ENCODE data around the gene CLVS2. TPM values are rescaled to one million over a fixed set of nuclear protein-coding genes. Genes with fewer than 3 reads are reported as not detected.

CLVS2 gene
- total RNA-seq, 1 donor from 2014 or later = 0.03 TPM

GRCh38 chr6:123042401-123042800, 46.4 kb downstream of the CLVS2 start:
- DNase-seq (no peak), ATAC-seq (no peak)
- TF ChIP-seq CTCF (IDR thresholded peaks at IDR 0.05) = no peak
- H3K4me3 ChIP-seq = no peak overlapping the region
- no peaks in the 10 kb centered on the region for H3K27me3 ChIP-seq (ENCODE audit: low read depth)
- H3K9me3 ChIP-seq = no peaks in the 10 kb centered on the region
- intact Hi-C loops (cut with DNase I) = no loop called here
- H3K36me3 ChIP-seq = no peaks in the 10 kb centered on the region
- H3K27ac ChIP-seq = no peak overlapping the region
- H3K4me1 ChIP-seq = no peaks in the 10 kb centered on the region

DNA sequence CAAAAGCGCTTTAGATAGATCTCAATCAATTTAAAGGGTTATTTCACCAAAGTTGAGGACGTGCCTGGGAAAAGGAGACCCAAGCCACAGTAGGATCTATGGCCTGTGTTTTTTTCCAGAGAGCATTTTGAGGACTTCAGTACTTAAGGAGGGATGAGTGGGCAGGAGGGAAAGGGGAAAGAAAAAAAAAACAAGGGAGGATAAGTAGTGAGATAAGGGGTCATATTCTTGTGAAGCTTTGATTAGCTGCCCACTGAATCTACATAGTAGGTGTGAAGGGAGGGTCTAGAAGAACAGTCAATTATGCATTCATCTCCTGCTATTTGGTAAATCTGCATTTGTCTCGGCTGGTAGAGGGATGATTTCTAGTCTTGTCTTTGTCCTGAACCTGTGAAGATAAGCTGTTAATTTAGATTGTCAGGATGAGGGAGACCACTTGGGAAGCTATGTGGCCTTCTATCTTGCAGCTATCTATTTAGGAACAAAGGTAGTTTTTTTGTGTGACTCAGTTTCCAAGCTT, 48.4 kb downstream of the CLVS2 start:
- Histone ChIP-seq H3K27me3 (ENCODE audit: low read depth) (no peaks in the 10 kb centered on the region), H3K4me1 (no peaks in the 10 kb centered on the region), H3K9me3 (no peaks in the 10 kb centered on the region), H3K27ac (no peak overlapping the region), H3K4me3 (no peak overlapping the region), H3K36me3 (no peaks in the 10 kb centered on the region)
- DNase-seq (no peak), ATAC-seq (no peak)
- intact Hi-C loops (cut with DNase I) = no loop called here
- no peak for TF ChIP-seq CTCF (IDR thresholded peaks at IDR 0.05)

GRCh38 chr6:123053602-123054225, 57.7 kb downstream of the CLVS2 start:
- intact Hi-C loops (cut with DNase I) = no loop called here
- Histone ChIP-seq H3K9me3 (no peaks in the 10 kb centered on the region), H3K27ac (no peak overlapping the region), H3K4me1 (no peaks in the 10 kb centered on the region), H3K36me3 (no peaks in the 10 kb centered on the region), H3K4me3 (no peak overlapping the region), H3K27me3 (ENCODE audit: low read depth) (no peaks in the 10 kb centered on the region)
- DNase-seq (no peak), ATAC-seq (no peak)
- no peak for TF ChIP-seq CTCF (IDR thresholded peaks at IDR 0.05)

GRCh38 chr6:123055256-123055655, 59.2 kb downstream of the CLVS2 start:
- Histone ChIP-seq H3K9me3 (no peaks in the 10 kb centered on the region), H3K4me1 (no peaks in the 10 kb centered on the region), H3K27ac (no peak overlapping the region), H3K36me3 (no peaks in the 10 kb centered on the region), H3K27me3 (ENCODE audit: low read depth) (no peaks in the 10 kb centered on the region), H3K4me3 (no peak overlapping the region)
- DNase-seq (no peak), ATAC-seq (no peak)
- intact Hi-C loops (cut with DNase I) = no loop called here
- TF ChIP-seq CTCF (IDR thresholded peaks at IDR 0.05) = no peak

- Histone ChIP-seq H3K4me1 (no peaks in the 10 kb centered on the region), H3K4me3 (no peak overlapping the region), H3K27me3 (ENCODE audit: low read depth) (no peaks in the 10 kb centered on the region), H3K27ac (no peak overlapping the region), H3K36me3 (no peaks in the 10 kb centered on the region), H3K9me3 (no peaks in the 10 kb centered on the region)
- TF ChIP-seq CTCF (IDR thresholded peaks at IDR 0.05) = no peak
- no peak for DNase-seq
- intact Hi-C loops (cut with DNase I) = no loop called here
- ATAC-seq = no peak
Observed at GRCh38 chr6:123062670-123063069, 66.6 kb downstream of the CLVS2 start.
